OCI-M2 (cell line): ENCODE measurements around the gene PCDHGA6.
"Not testable (repeated sequence)": the region's sequence is repeated elsewhere in the genome, so short reads cannot be mapped to it uniquely, and the experiment has no call there.

Experiments
- DNase-seq: peaks from one replicate; lab custom pipeline; 2025; ENCODE audit not compliant: unreplicated experiment; lab: John Stamatoyannopoulos, UW

PCDHGA6 gene

DNA sequence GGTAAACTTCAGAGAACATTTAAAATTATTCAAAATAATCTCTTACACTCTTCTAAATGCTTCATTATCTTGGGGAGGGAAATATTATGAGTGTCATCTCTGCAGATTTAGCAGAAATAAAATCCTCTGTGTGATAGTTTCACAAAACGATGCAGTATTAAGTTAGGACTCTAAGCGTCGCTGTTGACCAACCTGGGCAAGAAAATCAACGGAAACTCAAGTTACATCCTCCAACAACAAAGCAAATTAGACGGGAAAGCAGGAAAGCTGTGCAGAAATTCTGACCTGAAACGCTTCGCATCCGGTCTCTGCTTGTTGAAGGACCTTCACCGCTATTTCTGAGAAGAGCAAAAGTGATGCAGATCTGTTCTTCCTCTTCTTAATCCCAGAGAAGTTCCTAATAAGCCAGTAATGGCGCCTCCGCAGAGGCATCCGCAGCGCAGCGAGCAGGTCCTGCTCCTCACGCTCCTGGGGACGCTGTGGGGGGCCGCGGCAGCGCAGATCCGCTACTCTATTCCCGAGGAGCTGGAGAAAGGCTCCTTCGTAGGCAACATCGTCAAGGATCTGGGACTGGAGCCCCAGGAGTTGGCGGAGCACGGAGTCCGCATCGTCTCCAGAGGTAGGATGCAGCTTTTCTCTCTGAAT is at the start of gene PCDHGA6:
Gene PCDHGA6 (plus strand): TSS at position 219 of the 645 bp plus-strand sequence. CDS start 193 bp downstream, at position 412.
- no peak for DNase-seq

GRCh38 chr5:141326088-141326854 is 47.4 kb upstream of the PCDHGA6 start:
- no peak for DNase-seq

GRCh38 chr5:141328231-141328630 is 45.5 kb upstream of the PCDHGA6 start:
- no peak for DNase-seq

- DNase-seq = no peak
Observed at GRCh38 chr5:141330299-141331080, 43.2 kb upstream of the PCDHGA6 start, which contains the start of gene PCDHGA1. Gene PCDHGA1 (plus strand): TSS chr5:141330514.

DNA sequence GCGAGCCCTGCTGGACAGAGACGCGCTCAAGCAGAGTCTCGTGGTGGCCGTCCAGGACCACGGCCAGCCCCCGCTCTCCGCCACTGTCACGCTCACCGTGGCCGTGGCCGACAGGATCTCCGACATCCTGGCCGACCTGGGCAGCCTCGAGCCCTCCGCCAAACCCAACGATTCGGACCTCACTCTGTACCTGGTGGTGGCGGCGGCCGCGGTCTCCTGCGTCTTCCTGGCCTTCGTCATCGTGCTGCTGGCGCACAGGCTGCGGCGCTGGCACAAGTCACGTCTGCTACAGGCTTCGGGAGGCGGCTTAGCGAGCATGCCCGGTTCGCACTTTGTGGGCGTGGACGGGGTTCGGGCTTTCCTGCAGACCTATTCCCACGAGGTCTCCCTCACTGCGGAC is 41.1 kb upstream of the PCDHGA6 start:
- DNase-seq = not testable (repeated sequence)

GRCh38 chr5:141338538-141339306 is 35.0 kb upstream of the PCDHGA6 start, which contains the start of gene PCDHGA2:
Gene PCDHGA2 (plus strand): TSS chr5:141338760.
- DNase-seq = no peak

DNA sequence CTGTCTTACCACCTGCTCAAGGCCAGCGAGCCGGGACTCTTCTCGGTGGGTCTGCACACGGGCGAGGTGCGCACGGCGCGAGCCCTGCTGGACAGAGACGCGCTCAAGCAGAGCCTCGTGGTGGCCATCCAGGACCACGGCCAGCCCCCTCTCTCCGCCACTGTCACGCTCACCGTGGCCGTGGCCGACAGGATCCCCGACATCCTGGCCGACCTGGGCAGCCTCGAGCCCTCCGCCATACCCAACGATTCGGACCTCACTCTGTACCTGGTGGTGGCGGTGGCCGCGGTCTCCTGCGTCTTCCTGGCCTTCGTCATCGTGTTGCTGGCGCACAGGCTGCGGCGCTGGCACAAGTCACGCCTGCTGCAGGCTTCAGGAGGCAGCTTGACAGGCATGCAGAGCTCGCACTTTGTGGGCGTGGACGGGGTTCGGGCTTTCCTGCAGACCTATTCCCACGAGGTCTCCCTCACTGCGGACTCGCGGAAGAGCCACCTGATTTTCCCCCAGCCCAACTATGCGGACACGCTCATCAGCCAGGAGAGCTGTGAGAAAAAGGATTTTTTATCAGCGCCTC is 32.8 kb upstream of the PCDHGA6 start:
- not testable (repeated sequence) for DNase-seq

- no peak for DNase-seq
Observed at GRCh38 chr5:141342773-141343172, 30.9 kb upstream of the PCDHGA6 start.

GRCh38 chr5:141343242-141343952 is 30.3 kb upstream of the PCDHGA6 start, which contains the start of gene PCDHGA3:
Gene PCDHGA3 (plus strand): TSS chr5:141343829. CDS start chr5:141344034, 205 bp downstream.
- DNase-seq = no peak

DNA sequence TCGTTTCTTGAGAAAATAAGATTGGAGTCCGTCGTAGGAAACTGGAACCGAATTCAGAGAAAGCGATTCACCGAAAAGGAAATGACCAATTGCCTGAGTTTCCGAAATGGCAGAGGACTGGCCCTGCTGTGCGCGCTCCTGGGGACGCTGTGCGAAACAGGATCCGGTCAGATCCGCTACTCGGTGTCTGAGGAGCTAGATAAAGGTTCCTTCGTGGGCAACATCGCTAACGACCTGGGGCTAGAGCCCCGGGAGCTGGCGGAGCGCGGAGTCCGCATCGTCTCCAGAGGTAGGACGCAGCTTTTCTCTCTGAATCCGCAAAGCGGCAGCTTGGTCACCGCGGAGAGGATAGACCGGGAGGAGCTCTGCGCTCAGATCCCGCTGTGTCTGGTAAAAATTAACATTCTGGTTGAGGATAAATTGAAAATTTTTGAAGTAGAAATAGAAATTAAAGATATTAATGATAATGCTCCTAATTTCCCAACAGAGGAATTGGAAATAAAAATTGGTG is 29.7 kb upstream of the PCDHGA6 start:
- DNase-seq = no peak

GRCh38 chr5:141345327-141345726 is 28.4 kb upstream of the PCDHGA6 start:
- DNase-seq = no peak

- DNase-seq = not testable (repeated sequence)
Observed at GRCh38 chr5:141346017-141346416, 27.7 kb upstream of the PCDHGA6 start.

DNA sequence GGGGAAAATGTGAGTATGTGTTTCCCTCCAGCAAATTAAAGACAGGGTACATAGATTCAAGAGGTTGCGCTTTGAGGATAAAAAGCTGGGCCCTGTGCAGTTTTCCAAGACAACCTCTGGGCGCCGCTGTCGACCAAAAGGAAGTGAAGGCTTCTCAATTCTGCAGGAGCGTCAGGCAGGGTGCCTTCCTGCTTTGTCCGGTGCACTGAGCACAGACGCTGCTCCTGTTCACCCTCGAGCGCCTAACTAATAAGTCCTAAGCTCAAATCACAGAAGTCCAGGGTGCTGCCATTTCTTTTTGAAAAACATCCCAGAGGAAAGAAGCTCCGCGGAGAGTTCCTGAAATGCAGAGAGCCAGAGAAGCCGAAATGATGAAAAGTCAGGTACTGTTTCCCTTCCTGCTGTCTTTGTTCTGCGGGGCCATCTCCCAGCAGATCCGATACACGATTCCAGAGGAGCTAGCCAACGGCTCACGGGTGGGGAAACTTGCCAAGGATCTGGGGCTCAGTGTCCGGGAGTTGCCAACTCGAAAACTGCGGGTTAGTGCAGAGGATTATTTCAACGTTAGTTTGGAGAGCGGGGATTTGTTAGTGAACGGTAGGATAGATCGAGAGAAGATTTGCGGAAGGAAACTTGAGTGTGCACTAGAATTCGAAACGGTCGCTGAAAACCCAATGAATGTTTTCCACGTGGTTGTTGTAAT is 23.6 kb upstream of the PCDHGA6 start, which contains the start of gene PCDHGB1:
Gene PCDHGB1 (plus strand): TSS at position 183 of the 703 bp plus-strand sequence. CDS start 162 bp downstream, at position 345.
- DNase-seq = no peak

GRCh38 chr5:141351591-141351990 is 22.1 kb upstream of the PCDHGA6 start:
- no peak for DNase-seq

DNA sequence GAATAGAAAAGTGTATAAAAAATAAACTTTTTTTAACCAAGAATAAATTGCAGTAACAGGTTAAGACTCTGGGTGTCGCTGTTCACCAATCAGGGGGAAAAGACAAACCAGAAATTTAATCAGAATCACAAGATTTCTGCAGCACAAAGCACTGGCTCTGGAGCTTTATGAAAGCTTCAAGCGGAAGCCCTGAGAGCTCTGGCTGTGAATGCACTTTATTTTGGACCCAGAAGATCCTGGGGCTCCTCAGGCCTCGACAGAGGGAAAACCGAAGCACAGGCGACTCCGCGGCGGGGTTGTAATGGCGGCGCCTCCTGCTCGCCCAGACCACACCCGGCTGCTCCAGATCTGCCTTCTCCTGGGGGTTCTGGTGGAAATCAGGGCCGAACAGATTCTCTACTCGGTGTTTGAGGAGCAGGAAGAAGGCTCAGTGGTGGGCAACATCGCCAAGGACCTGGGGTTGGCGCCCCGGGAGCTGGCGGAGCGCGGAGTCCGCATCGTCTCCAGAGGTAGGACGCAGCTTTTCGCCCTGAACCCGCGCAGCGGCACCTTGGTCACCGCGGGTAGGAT is 18.7 kb upstream of the PCDHGA6 start, which contains the start of gene PCDHGA4:
Gene PCDHGA4 (plus strand): TSS at position 122 of the 570 bp plus-strand sequence. CDS start 87 bp downstream, at position 209.
- no peak for DNase-seq

DNA sequence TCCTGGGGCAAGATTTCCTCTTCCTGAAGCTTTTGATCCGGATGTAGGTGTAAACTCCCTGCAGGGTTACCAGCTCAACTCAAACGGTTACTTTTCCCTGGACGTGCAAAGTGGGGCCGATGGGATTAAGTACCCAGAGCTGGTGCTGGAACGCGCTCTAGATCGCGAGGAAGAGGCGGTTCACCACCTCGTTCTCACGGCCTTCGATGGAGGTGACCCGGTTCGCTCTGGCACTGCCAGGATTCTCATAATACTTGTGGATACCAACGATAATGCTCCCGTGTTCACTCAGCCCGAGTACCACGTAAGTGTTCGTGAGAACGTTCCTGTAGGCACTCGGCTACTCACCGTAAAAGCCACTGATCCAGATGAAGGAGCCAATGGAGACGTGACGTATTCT is 18.1 kb upstream of the PCDHGA6 start:
- no peak for DNase-seq

DNA sequence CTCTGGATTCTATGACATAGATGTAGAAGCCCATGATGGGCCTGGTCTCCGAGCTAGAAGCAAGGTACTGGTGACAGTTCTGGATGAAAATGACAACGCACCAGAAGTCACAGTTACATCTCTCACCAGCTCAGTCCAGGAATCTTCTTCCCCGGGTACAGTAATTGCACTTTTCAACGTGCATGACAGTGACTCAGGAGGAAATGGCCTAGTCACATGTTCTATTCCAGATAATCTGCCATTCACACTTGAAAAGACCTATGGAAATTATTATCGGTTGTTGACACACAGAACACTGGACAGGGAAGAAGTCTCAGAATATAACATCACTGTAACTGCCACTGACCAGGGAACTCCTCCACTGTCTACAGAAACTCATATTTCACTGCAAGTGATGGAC is 17.6 kb upstream of the PCDHGA6 start:
- DNase-seq = no peak

GRCh38 chr5:141356950-141357349 is 16.7 kb upstream of the PCDHGA6 start:
- DNase-seq = no peak
